ENCODE measurements around the gene KDM4B.

DNA sequence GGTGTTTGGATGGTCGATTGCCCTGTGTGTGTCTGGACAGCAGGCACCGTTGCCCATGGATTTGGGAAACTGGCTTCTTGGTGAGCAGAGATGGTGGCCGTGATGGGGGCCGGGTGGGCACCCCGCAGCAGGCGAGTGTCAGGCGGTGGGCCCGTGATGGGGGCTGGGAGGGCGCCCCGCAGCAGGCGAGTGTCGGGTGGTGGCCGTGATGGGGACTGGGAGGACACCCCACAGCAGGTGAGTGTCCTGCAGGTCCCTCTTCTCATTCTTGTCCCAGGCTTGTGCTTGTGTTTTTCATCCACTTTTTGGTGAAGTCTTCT is 86.5 kb downstream of the KDM4B start:
- no peak for TF ChIP-seq JUND (IDR thresholded peaks at IDR 0.05; ENCODE audit: low read length)
- TF ChIP-seq SUZ12 (IDR thresholded peaks at IDR 0.05; ENCODE audit: low read length), result no peak
- TF ChIP-seq HDAC2 (IDR thresholded peaks at IDR 0.05; ENCODE audit: borderline replicate concordance in 1 of 2, low read depth in 2 of 2, low read length in 2 of 2), result no peak
- no peak for TF ChIP-seq CHD1 (IDR thresholded peaks at IDR 0.05; ENCODE audit: low read depth, low read length)
- TF ChIP-seq POLR2AphosphoS5 (IDR thresholded peaks at IDR 0.05; ENCODE audit: low read depth, low read length), result no peak
- no peak for TF ChIP-seq FOSL1 (IDR thresholded peaks at IDR 0.05; ENCODE audit: insufficient read depth, low read depth, low read length)
- no peak for TF ChIP-seq YY1 (IDR thresholded peaks at IDR 0.05; ENCODE audit: low read depth, low read length)
- no peak for TF ChIP-seq ZNF274 (IDR thresholded peaks at IDR 0.05; ENCODE audit: borderline replicate concordance, extremely low read depth, low read length)
- no peak for TF ChIP-seq EP300 (IDR thresholded peaks at IDR 0.05; ENCODE audit: borderline replicate concordance in 1 of 2, low read depth in 2 of 2, low read length in 2 of 2)
